NCI-H146 treated with DMSO at 0.1 percent for 48 hours (cell line): ENCODE measurements around the gene PSMG1.

Experiments
- DNase-seq: peaks from one replicate; lab custom pipeline; 2025; ENCODE audit not compliant: unreplicated experiment; lab: John Stamatoyannopoulos, UW

PSMG1 gene

DNA sequence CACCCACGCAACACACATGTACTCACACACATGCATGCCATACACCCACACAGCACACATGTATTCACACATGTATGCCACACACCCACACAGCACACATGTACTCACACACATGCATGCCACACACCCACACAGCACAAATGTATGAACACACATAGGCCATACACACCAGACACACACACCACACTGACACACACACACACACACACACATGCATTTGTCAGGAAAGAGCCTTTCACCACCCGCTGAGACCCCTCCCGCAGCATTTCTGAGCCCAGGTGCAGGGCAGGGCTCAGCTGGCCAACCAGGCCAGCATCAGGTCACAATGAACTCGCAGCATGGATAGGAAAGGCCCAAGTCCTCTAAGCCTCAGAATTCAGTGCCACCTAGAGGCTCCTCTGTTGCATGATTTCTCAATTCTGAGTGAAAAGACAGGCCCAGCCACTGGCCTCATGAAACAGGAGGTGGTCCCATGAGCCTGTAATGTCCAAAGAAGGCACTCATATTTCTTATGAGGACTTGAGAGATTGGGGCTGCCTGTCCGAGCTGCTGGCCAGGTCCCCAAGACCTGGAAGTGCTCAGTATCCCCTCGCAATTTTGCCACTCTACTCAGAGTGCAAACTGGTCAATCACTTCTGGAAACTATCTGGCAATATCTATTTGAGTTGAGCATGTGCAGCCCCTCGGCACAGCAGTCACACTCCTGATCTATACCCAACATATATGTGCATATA lies 57.3 kb downstream of the PSMG1 start:
- peak; percentile 70 for DNase-seq
